HG02885 (cell line): Measurements from ENCODE around the gene FOSL2.

Source experiments
- ATAC-seq: cut with Tn5 transposase; IDR thresholded peaks from one replicate; pipeline ENCODE4 v1.9.1; 2021; ENCODE audit warnings: mild to moderate bottlenecking; ENCODE audit not compliant: unreplicated experiment, poor library complexity

The FOSL2 gene

GRCh38 chr2:28356095-28356911 is 36.4 kb upstream of the FOSL2 start:
- no peak for ATAC-seq

GRCh38 chr2:28357055-28357454 is 35.6 kb upstream of the FOSL2 start:
- ATAC-seq = no peak

- no peak for ATAC-seq
These were observed 34.5 kb upstream of the FOSL2 start for GRCh38 chr2:28357948-28358667.

GRCh38 chr2:28358668-28359201 is 33.9 kb upstream of the FOSL2 start:
- peak; percentile 12 for ATAC-seq

- ATAC-seq = peak; percentile 80
These were observed 33.2 kb upstream of the FOSL2 start for GRCh38 chr2:28359222-28360057.

GRCh38 chr2:28360058-28360717 is 32.5 kb upstream of the FOSL2 start:
- ATAC-seq = no peak

GRCh38 chr2:28360718-28361293 is 31.9 kb upstream of the FOSL2 start:
- ATAC-seq = no peak

GRCh38 chr2:28361991-28362710 is 30.5 kb upstream of the FOSL2 start:
- no peak for ATAC-seq

- no peak for ATAC-seq
These were observed 29.6 kb upstream of the FOSL2 start for GRCh38 chr2:28362991-28363521.

GRCh38 chr2:28363686-28364280 is 28.9 kb upstream of the FOSL2 start:
- no peak for ATAC-seq

GRCh38 chr2:28364610-28365009 is 28.0 kb upstream of the FOSL2 start:
- no peak for ATAC-seq

- no peak for ATAC-seq
These were observed 27.5 kb upstream of the FOSL2 start for GRCh38 chr2:28365158-28365557.

- ATAC-seq = no peak
These were observed 26.5 kb upstream of the FOSL2 start for GRCh38 chr2:28366149-28366495.

- no peak for ATAC-seq
These were observed 26.0 kb upstream of the FOSL2 start for GRCh38 chr2:28366496-28367282.

- no peak for ATAC-seq
These were observed 24.8 kb upstream of the FOSL2 start for GRCh38 chr2:28367667-28368356.

- no peak for ATAC-seq
These were observed 24.3 kb upstream of the FOSL2 start for GRCh38 chr2:28368357-28368798.

- no peak for ATAC-seq
These were observed 23.3 kb upstream of the FOSL2 start for GRCh38 chr2:28369358-28369757.
